CD4-positive, alpha-beta T cell treated with Interleukin-21 for 1 hour (primary cell): ENCODE results near the gene GMDS.

ENCODE experiments used
- DNase-seq: peaks from one replicate; pipeline ENCODE4 v3.0.0-alpha.2; 2020

GMDS gene

GRCh38 chr6:1821164-1821512 is 424.3 kb downstream of the GMDS start:
- no peak for DNase-seq

- DNase-seq: no peak
These were observed 424.7 kb downstream of the GMDS start for GRCh38 chr6:1820714-1821113.

GRCh38 chr6:1820165-1820564 is 425.2 kb downstream of the GMDS start:
- DNase-seq: no peak

- no peak for DNase-seq
These were observed 426.4 kb downstream of the GMDS start for GRCh38 chr6:1819007-1819406.

- no peak for DNase-seq
These were observed 428.2 kb downstream of the GMDS start for GRCh38 chr6:1817033-1817761.

- DNase-seq: no peak
These were observed 429.5 kb downstream of the GMDS start for GRCh38 chr6:1815827-1816452.

GRCh38 chr6:1814279-1814678 is 431.1 kb downstream of the GMDS start:
- DNase-seq: no peak

- no peak for DNase-seq
These were observed 432.9 kb downstream of the GMDS start for GRCh38 chr6:1812487-1812886.

GRCh38 chr6:1812034-1812433 is 433.4 kb downstream of the GMDS start:
- no peak for DNase-seq

- no peak for DNase-seq
These were observed 434.5 kb downstream of the GMDS start for GRCh38 chr6:1810880-1811279.

- no peak for DNase-seq
These were observed 436.0 kb downstream of the GMDS start for GRCh38 chr6:1809291-1809988.

GRCh38 chr6:1806935-1807334 is 438.5 kb downstream of the GMDS start:
- no peak for DNase-seq

GRCh38 chr6:1802491-1803395 is 442.7 kb downstream of the GMDS start:
- DNase-seq: no peak

GRCh38 chr6:1801401-1801800 is 444.0 kb downstream of the GMDS start:
- DNase-seq: no peak

GRCh38 chr6:1800845-1801244 is 444.6 kb downstream of the GMDS start:
- DNase-seq: no peak

GRCh38 chr6:1798965-1799325 is 446.5 kb downstream of the GMDS start:
- no peak for DNase-seq

- no peak for DNase-seq
These were observed 447.0 kb downstream of the GMDS start for GRCh38 chr6:1798303-1798964.

- no peak for DNase-seq
These were observed 447.6 kb downstream of the GMDS start for GRCh38 chr6:1797801-1798200.

GRCh38 chr6:1796706-1797529 is 448.5 kb downstream of the GMDS start:
- no peak for DNase-seq

GRCh38 chr6:1795910-1796309 is 449.5 kb downstream of the GMDS start:
- DNase-seq: no peak

GRCh38 chr6:1792989-1793388 is 452.4 kb downstream of the GMDS start:
- no peak for DNase-seq

GRCh38 chr6:1790684-1791083 is 454.7 kb downstream of the GMDS start:
- DNase-seq: no peak
